ENCODE results near the gene SYT6.

The SYT6 gene

GRCh38 chr1:114181356-114181755 lies 27.7 kb upstream of the SYT6 start:
- H3K79me2 ChIP-seq (ENCODE audit: insufficient read depth, low read depth): no peaks in the 10 kb centered on the region
- TF ChIP-seq CTCF (conservative IDR thresholded peaks at IDR 0.05; ENCODE audit: low read depth, low read length): no peak
- no peak overlapping the region for H3K9ac ChIP-seq
- H3K27me3 ChIP-seq (ENCODE audit: insufficient read depth, low read depth): no peaks in the 10 kb centered on the region
- no peak overlapping the region for H3K4me3 ChIP-seq (IDR thresholded peaks at IDR 0.05; ENCODE audit: insufficient read depth, low read depth, low read length)
- H4K20me1 ChIP-seq (ENCODE audit: insufficient read depth): no peaks in the 10 kb centered on the region
- H2AFZ ChIP-seq (ENCODE audit: low read depth): no peak overlapping the region
- H3K4me2 ChIP-seq: no peak overlapping the region
- H3K4me1 ChIP-seq (ENCODE audit: low read depth, poor library complexity, severe bottlenecking): no peaks in the 10 kb centered on the region
- H3K36me3 ChIP-seq (ENCODE audit: insufficient read depth): no peaks in the 10 kb centered on the region
- H3K27ac ChIP-seq: no peak overlapping the region

- no peak for TF ChIP-seq CTCF (conservative IDR thresholded peaks at IDR 0.05; ENCODE audit: low read depth, low read length)
These were observed 27.1 kb upstream of the SYT6 start for GRCh38 chr1:114180742-114181141.

GRCh38 chr1:114178936-114179335 lies 25.3 kb upstream of the SYT6 start:
- Histone ChIP-seq H4K20me1 (ENCODE audit: insufficient read depth) (no peaks in the 10 kb centered on the region), H3K36me3 (ENCODE audit: insufficient read depth) (no peaks in the 10 kb centered on the region), H3K9ac (no peak overlapping the region), H3K27ac (no peak overlapping the region), H2AFZ (ENCODE audit: low read depth) (no peak overlapping the region), H3K4me1 (ENCODE audit: low read depth, poor library complexity, severe bottlenecking) (no peaks in the 10 kb centered on the region), H3K4me3 (IDR thresholded peaks at IDR 0.05; ENCODE audit: insufficient read depth, low read depth, low read length) (no peak overlapping the region), H3K4me2 (no peak overlapping the region), H3K79me2 (ENCODE audit: insufficient read depth, low read depth) (no peaks in the 10 kb centered on the region), H3K27me3 (ENCODE audit: insufficient read depth, low read depth) (no peaks in the 10 kb centered on the region)
- TF ChIP-seq CTCF (conservative IDR thresholded peaks at IDR 0.05; ENCODE audit: low read depth, low read length): no peak

More at GRCh38 chr1:114180742-114181141, 27.1 kb upstream of the SYT6 start:
- Histone ChIP-seq H3K27me3 (ENCODE audit: insufficient read depth, low read depth) (no peaks in the 10 kb centered on the region), H3K36me3 (ENCODE audit: insufficient read depth) (no peaks in the 10 kb centered on the region), H3K9ac (no peak overlapping the region), H3K4me3 (IDR thresholded peaks at IDR 0.05; ENCODE audit: insufficient read depth, low read depth, low read length) (no peak overlapping the region), H3K4me2 (no peak overlapping the region), H3K4me1 (ENCODE audit: low read depth, poor library complexity, severe bottlenecking) (no peaks in the 10 kb centered on the region), H3K27ac (no peak overlapping the region), H2AFZ (ENCODE audit: low read depth) (no peak overlapping the region), H3K79me2 (ENCODE audit: insufficient read depth, low read depth) (no peaks in the 10 kb centered on the region), H4K20me1 (ENCODE audit: insufficient read depth) (no peaks in the 10 kb centered on the region)

GRCh38 chr1:114177282-114177681 lies 23.6 kb upstream of the SYT6 start:
- Histone ChIP-seq H3K36me3 (ENCODE audit: insufficient read depth) (no peaks in the 10 kb centered on the region), H2AFZ (ENCODE audit: low read depth) (no peak overlapping the region), H3K4me3 (IDR thresholded peaks at IDR 0.05; ENCODE audit: insufficient read depth, low read depth, low read length) (no peak overlapping the region), H3K4me1 (ENCODE audit: low read depth, poor library complexity, severe bottlenecking) (no peaks in the 10 kb centered on the region), H3K27ac (no peak overlapping the region), H3K79me2 (ENCODE audit: insufficient read depth, low read depth) (no peaks in the 10 kb centered on the region), H3K4me2 (no peak overlapping the region), H4K20me1 (ENCODE audit: insufficient read depth) (no peaks in the 10 kb centered on the region), H3K9ac (no peak overlapping the region), H3K27me3 (ENCODE audit: insufficient read depth, low read depth) (no peaks in the 10 kb centered on the region)
- no peak for TF ChIP-seq CTCF (conservative IDR thresholded peaks at IDR 0.05; ENCODE audit: low read depth, low read length)
